OCI-LY1 (cell line): ENCODE data around the gene LAMA1.

Source experiments
- EZH2 ChIP-seq: fragments of 200-600 bp; sonication (generic), shearing (Covaris generic); IDR thresholded peaks from 2 replicates; pipeline ENCODE4 v1.8.0; 2017; ENCODE audit warnings: borderline replicate concordance, mixed run types, mild to moderate bottlenecking, antibody characterized with exemption, low read length, moderate library complexity, mixed read lengths
- TF ChIP-seq, protein P1 (sequence below): fragments of 200-600 bp; sonication (generic), shearing (Covaris generic); IDR thresholded peaks from 2 replicates; pipeline ENCODE4 v1.5.1; 2017; ENCODE audit warnings: mild to moderate bottlenecking, antibody characterized with exemption, low read length, moderate library complexity, mixed read lengths

DNA sequence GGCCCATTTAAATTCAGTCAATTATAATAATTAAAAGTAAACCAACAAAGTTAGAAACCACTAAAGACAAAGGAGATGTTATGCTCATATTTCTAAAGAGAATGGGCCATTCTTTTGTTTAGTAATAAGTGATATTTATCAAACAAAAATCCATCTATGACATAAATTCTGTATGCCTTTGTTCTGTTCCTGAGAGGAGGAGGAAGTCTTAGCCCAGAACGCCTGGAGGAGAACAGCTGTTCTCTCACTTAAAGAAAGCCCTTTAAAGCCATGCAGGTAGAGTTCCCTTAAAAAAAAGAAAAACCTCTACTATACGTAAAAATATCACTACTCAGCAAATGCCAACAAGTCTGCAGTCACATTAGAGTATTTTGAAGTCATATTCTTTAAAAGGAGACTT, 15.5 kb downstream of the LAMA1 start:
- TF ChIP-seq, protein P1, sequence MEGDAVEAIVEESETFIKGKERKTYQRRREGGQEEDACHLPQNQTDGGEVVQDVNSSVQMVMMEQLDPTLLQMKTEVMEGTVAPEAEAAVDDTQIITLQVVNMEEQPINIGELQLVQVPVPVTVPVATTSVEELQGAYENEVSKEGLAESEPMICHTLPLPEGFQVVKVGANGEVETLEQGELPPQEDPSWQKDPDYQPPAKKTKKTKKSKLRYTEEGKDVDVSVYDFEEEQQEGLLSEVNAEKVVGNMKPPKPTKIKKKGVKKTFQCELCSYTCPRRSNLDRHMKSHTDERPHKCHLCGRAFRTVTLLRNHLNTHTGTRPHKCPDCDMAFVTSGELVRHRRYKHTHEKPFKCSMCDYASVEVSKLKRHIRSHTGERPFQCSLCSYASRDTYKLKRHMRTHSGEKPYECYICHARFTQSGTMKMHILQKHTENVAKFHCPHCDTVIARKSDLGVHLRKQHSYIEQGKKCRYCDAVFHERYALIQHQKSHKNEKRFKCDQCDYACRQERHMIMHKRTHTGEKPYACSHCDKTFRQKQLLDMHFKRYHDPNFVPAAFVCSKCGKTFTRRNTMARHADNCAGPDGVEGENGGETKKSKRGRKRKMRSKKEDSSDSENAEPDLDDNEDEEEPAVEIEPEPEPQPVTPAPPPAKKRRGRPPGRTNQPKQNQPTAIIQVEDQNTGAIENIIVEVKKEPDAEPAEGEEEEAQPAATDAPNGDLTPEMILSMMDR, result no peak
- TF ChIP-seq EZH2, result no peak
